ENCODE measurements around the gene LAMB1. TPM values are rescaled to one million over a fixed set of nuclear protein-coding genes. Genes with fewer than 3 reads are reported as not detected.

The LAMB1 gene
- total RNA-seq, 1 experiment from 2014 or later = 240 TPM

GRCh38 chr7:107877731-107878382 is 125.1 kb downstream of the LAMB1 start:
- Mint-ChIP-seq H3K4me3 (ENCODE audit: low read depth, unreplicated experiment) (no peak overlapping the region), H3K9me3 (ENCODE audit: low read depth, unreplicated experiment) (no peaks in the 10 kb centered on the region)
- CTCF ChIA-PET = no interaction called here

GRCh38 chr7:107876916-107877315 is 126.0 kb downstream of the LAMB1 start:
- CTCF ChIA-PET = no interaction called here
- no peak for DNase-seq
- peaks cover 34% of the 10 kb centered on the region for H3K27me3 Mint-ChIP-seq (ENCODE audit: unreplicated experiment)
- no TSS peak for BruUV-seq (replicated peaks)
- no peak for TF ChIP-seq CTCF (IDR thresholded peaks at IDR 0.05; ENCODE audit: unreplicated experiment)
- H3K4me3 Mint-ChIP-seq (ENCODE audit: low read depth, unreplicated experiment) = no peak overlapping the region
- H3K9me3 Mint-ChIP-seq (ENCODE audit: low read depth, unreplicated experiment) = no peaks in the 10 kb centered on the region
- H3K4me1 Mint-ChIP-seq (ENCODE audit: low read depth, unreplicated experiment) = no peaks in the 10 kb centered on the region
- no peak overlapping the region for H3K27ac Mint-ChIP-seq (ENCODE audit: unreplicated experiment)
- intact Hi-C loops (cut with micrococcal nuclease; ENCODE audit: unreplicated experiment) = loop anchor here (5.0 to 10.0 kb wide), 2 partner anchors 415 to 672 kb away; no protein-coding TSS in a partner anchor
- H3K36me3 Mint-ChIP-seq (ENCODE audit: insufficient read depth, unreplicated experiment) = no peaks in the 10 kb centered on the region

More at GRCh38 chr7:107877731-107878382, 125.1 kb downstream of the LAMB1 start:
- intact Hi-C loops (cut with micrococcal nuclease; ENCODE audit: unreplicated experiment) = loop anchor here (2.0 to 10.0 kb wide), 3 partner anchors 135 to 673 kb away; no protein-coding TSS in a partner anchor
- Mint-ChIP-seq H3K4me1 (ENCODE audit: low read depth, unreplicated experiment) (no peaks in the 10 kb centered on the region), H3K27me3 (ENCODE audit: unreplicated experiment) (peaks cover 34% of the 10 kb centered on the region), H3K36me3 (ENCODE audit: insufficient read depth, unreplicated experiment) (no peaks in the 10 kb centered on the region), H3K27ac (ENCODE audit: unreplicated experiment) (no peak overlapping the region)
- no TSS peak for BruUV-seq (replicated peaks)
- TF ChIP-seq CTCF (IDR thresholded peaks at IDR 0.05; ENCODE audit: unreplicated experiment) = no peak
- DNase-seq = no peak

GRCh38 chr7:107874605-107875446 is 128.1 kb downstream of the LAMB1 start:
- Mint-ChIP-seq H3K9me3 (ENCODE audit: low read depth, unreplicated experiment) (no peaks in the 10 kb centered on the region), H3K4me1 (ENCODE audit: low read depth, unreplicated experiment) (no peaks in the 10 kb centered on the region), H3K4me3 (ENCODE audit: low read depth, unreplicated experiment) (no peak overlapping the region), H3K27ac (ENCODE audit: unreplicated experiment) (no peak overlapping the region), H3K27me3 (ENCODE audit: unreplicated experiment) (peaks cover 49% of the 10 kb centered on the region), H3K36me3 (ENCODE audit: insufficient read depth, unreplicated experiment) (no peaks in the 10 kb centered on the region)
- intact Hi-C loops (cut with micrococcal nuclease; ENCODE audit: unreplicated experiment) = loop anchor here (5.0 to 10.0 kb wide), 2 partner anchors 413 to 670 kb away; no protein-coding TSS in a partner anchor
- CTCF ChIA-PET = interaction anchor here (0.6 to 1.2 kb wide), 9 partner anchors 30 to 706 kb away, joined by 3 to 20 read pairs (median 3); partner anchors contain the start of genes CBLL1, COG5, DUS4L and GPR22
- peak; percentile 39 for TF ChIP-seq CTCF (IDR thresholded peaks at IDR 0.05; ENCODE audit: unreplicated experiment)
- DNase-seq = peak; percentile 19
- BruUV-seq (replicated peaks) = no TSS peak

GRCh38 chr7:107874111-107874510 is 128.8 kb downstream of the LAMB1 start:
- CTCF ChIA-PET = interaction anchor here (1.0 to 1.2 kb wide), 3 partner anchors 94 to 310 kb away, joined by 3 to 20 read pairs (median 4); partner anchors contain the start of genes CBLL1, COG5 and DUS4L
- no TSS peak for BruUV-seq (replicated peaks)
- no peak for TF ChIP-seq CTCF (IDR thresholded peaks at IDR 0.05; ENCODE audit: unreplicated experiment)
- no peak for DNase-seq
- no peaks in the 10 kb centered on the region for H3K9me3 Mint-ChIP-seq (ENCODE audit: low read depth, unreplicated experiment)
- no peak overlapping the region for H3K4me3 Mint-ChIP-seq (ENCODE audit: low read depth, unreplicated experiment)
- no peaks in the 10 kb centered on the region for H3K4me1 Mint-ChIP-seq (ENCODE audit: low read depth, unreplicated experiment)
- H3K36me3 Mint-ChIP-seq (ENCODE audit: insufficient read depth, unreplicated experiment) = no peaks in the 10 kb centered on the region
- H3K27me3 Mint-ChIP-seq (ENCODE audit: unreplicated experiment) = peaks cover 49% of the 10 kb centered on the region
- H3K27ac Mint-ChIP-seq (ENCODE audit: unreplicated experiment) = no peak overlapping the region
- intact Hi-C loops (cut with micrococcal nuclease; ENCODE audit: unreplicated experiment) = loop anchor here (10.0 kb wide), 1 partner anchor 669 kb away; no protein-coding TSS in a partner anchor

Other genes with a start within 250 kb of the LAMB1 start
- gene SLC26A3, start 199.9 kb downstream of the LAMB1 start, total RNA-seq (2022) = not detected in 2 replicates
- gene DLD, start 112.0 kb downstream of the LAMB1 start, total RNA-seq (2022) = 56.5 and 58.0 TPM in 2 replicates
- gene LAMB4, start 127.2 kb upstream of the LAMB1 start, total RNA-seq (2022) = 0.12 TPM in 1 of 2 replicates, not detected in the other

Measured in Calu3 (cell line).